ENCODE results near the gene RIF1.
"Not testable (repeated sequence)": the region's sequence is repeated elsewhere in the genome, so short reads cannot be mapped to it uniquely, and the experiment has no call there.

- TF ChIP-seq, protein P1, sequence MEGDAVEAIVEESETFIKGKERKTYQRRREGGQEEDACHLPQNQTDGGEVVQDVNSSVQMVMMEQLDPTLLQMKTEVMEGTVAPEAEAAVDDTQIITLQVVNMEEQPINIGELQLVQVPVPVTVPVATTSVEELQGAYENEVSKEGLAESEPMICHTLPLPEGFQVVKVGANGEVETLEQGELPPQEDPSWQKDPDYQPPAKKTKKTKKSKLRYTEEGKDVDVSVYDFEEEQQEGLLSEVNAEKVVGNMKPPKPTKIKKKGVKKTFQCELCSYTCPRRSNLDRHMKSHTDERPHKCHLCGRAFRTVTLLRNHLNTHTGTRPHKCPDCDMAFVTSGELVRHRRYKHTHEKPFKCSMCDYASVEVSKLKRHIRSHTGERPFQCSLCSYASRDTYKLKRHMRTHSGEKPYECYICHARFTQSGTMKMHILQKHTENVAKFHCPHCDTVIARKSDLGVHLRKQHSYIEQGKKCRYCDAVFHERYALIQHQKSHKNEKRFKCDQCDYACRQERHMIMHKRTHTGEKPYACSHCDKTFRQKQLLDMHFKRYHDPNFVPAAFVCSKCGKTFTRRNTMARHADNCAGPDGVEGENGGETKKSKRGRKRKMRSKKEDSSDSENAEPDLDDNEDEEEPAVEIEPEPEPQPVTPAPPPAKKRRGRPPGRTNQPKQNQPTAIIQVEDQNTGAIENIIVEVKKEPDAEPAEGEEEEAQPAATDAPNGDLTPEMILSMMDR (IDR thresholded peaks at IDR 0.05; ENCODE audit: low read depth, low read length, poor library complexity, severe bottlenecking): not testable (repeated sequence)
- TF ChIP-seq EZH2phosphoT487 (IDR thresholded peaks at IDR 0.05; ENCODE audit: borderline replicate concordance, low read length): not testable (repeated sequence)
Measured at GRCh38 chr2:151421681-151422080, 12.0 kb downstream of the RIF1 start.
